GM12891 (cell line): ENCODE measurements around the gene COTL1.

Experiments used
- PAX5 ChIP-seq: IDR thresholded peaks from 2 replicates; pipeline ENCODE4 v1.6.1; 2011; ENCODE audit warnings: low read length, moderate library complexity, mild to moderate bottlenecking; ENCODE audit not compliant: insufficient read depth, severe bottlenecking
- POLR2A ChIP-seq: IDR thresholded peaks from 2 replicates; pipeline ENCODE4 v1.6.1; 2011; ENCODE audit warnings: low read depth, low read length, control low read depth
- POLR2AphosphoS5 ChIP-seq: IDR thresholded peaks from 2 replicates; pipeline ENCODE4 v1.6.1; 2011; ENCODE audit warnings: low read depth, low read length, control low read depth

DNA sequence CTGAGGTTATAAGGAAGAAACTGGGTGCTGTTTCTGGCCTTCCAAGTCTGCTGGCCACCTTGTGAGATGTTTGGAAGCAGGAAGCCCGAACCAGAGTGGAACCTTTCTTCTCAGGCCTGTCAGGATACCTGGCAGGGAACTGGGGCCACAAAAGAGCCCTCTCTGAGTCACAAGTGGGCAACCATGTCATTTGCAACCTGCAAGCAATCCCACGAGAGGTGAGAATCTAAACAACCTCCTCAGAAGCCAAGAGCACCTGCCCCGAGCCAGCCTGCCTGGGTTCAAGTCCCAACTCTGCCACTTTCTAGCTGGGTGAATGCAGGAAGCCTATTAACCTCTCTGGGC is 3.3 kb downstream of the COTL1 start:
- no peak for TF ChIP-seq POLR2AphosphoS5
- TF ChIP-seq POLR2A = no peak
- TF ChIP-seq PAX5 = no peak
